Measurements from ENCODE around the gene FH. TPM values are rescaled to one million over a fixed set of nuclear protein-coding genes. Genes with fewer than 3 reads are reported as not detected.

FH gene
- total and polyA plus RNA-seq, 2 experiments from 2014 or later = 56.2 to 69.8 TPM

DNA sequence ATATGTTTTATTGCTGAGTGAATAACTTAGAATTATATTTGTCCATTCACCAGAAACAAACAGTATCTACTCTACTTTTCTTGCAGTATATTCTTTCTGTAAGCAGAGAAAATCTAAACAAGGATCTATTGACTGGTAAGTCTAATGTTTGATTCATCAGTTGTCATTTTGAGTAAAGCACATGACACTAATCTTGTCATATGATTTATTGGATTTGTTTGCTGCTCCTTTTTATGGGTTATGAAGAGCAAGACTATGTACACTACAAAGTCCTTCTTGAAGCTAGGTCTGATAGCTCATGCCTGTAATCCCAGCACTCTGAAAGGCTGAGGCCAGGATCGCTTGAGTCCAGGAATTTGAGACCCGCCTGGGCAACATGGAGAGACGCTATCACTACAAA is 36.0 kb upstream of the FH start (continued):
- TF ChIP-seq, protein P1, sequence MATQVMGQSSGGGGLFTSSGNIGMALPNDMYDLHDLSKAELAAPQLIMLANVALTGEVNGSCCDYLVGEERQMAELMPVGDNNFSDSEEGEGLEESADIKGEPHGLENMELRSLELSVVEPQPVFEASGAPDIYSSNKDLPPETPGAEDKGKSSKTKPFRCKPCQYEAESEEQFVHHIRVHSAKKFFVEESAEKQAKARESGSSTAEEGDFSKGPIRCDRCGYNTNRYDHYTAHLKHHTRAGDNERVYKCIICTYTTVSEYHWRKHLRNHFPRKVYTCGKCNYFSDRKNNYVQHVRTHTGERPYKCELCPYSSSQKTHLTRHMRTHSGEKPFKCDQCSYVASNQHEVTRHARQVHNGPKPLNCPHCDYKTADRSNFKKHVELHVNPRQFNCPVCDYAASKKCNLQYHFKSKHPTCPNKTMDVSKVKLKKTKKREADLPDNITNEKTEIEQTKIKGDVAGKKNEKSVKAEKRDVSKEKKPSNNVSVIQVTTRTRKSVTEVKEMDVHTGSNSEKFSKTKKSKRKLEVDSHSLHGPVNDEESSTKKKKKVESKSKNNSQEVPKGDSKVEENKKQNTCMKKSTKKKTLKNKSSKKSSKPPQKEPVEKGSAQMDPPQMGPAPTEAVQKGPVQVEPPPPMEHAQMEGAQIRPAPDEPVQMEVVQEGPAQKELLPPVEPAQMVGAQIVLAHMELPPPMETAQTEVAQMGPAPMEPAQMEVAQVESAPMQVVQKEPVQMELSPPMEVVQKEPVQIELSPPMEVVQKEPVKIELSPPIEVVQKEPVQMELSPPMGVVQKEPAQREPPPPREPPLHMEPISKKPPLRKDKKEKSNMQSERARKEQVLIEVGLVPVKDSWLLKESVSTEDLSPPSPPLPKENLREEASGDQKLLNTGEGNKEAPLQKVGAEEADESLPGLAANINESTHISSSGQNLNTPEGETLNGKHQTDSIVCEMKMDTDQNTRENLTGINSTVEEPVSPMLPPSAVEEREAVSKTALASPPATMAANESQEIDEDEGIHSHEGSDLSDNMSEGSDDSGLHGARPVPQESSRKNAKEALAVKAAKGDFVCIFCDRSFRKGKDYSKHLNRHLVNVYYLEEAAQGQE (IDR thresholded peaks at IDR 0.05; ENCODE audit: unreplicated experiment) = no peak

DNA sequence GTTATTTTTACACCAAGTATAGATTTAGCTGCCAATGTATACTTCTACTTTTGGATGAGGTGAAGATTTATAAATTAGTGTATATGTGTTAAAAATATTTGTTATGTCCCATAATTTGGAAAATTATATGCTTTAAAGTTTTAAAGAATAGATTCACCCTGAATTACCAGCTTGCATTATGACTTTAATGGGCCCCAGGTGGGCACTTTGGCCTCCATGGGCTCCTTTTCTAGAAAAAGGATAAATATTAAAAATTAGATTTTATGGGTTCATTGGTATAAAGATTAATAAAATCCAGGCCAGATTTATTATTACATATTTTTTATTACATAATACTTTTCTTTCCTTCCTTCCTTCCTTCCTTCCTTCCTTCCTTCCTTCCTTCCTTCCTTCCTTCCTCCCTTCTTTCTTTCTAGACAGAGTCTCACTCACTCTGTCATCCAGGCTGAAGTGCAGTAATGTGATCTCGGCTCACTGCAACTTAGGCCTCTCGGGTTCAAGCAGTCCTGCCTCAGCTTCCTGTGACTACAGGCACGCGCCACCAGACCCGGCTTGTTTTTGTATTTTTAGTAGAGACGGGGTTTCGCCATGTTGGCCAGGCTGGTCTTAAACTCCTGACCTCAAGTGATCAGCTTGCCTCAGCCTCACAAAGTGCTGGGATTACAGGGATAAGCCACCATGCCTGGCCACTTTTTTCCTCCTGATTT is 34.5 kb upstream of the FH start:
- ATAC-seq (no peak), DNase-seq (ENCODE audit: low spot score) (no peak)
- peaks cover 2% of the 10 kb centered on the region for H3K27me3 Mint-ChIP-seq (ENCODE audit: insufficient read depth, low read depth, poor library complexity)
- Histone ChIP-seq H3K4me1 (ENCODE audit: insufficient read depth) (0 out of 2 replicates have a peak, but pooled peaks cover 2% of the 10 kb centered on the region), H3K9me2 (ENCODE audit: insufficient read depth) (no peaks in the 10 kb centered on the region), H3K36me3 (ENCODE audit: insufficient read depth) (no peaks in the 10 kb centered on the region), H2AFZ (no peak overlapping the region), H3F3A (replicated peaks; ENCODE audit: low read depth) (no peaks in the 10 kb centered on the region), H3K4me2 (no peak overlapping the region), H4K20me1 (replicated peaks; ENCODE audit: insufficient read depth) (no peaks in the 10 kb centered on the region), H3K79me2 (replicated peaks; ENCODE audit: insufficient read depth) (no peaks in the 10 kb centered on the region), H3K27me3 (ENCODE audit: insufficient read depth) (no peaks in the 10 kb centered on the region), H3K27ac (ENCODE audit: low read depth) (no peak overlapping the region), H3K4me3 (no peak overlapping the region)
- H3K27ac Mint-ChIP-seq = no peak overlapping the region
- H3K9me3 Mint-ChIP-seq = no peaks in the 10 kb centered on the region
- TF ChIP-seq EZH2 (IDR thresholded peaks at IDR 0.05; ENCODE audit: low read depth, unreplicated experiment) (no peak), JUNB (IDR thresholded peaks at IDR 0.05; ENCODE audit: unreplicated experiment) (no peak), CREB1 (CRISPR knock-in tag; IDR thresholded peaks at IDR 0.05; ENCODE audit: low read depth) (no peak), ZNF114 (CRISPR knock-in tag; IDR thresholded peaks at IDR 0.05) (no peak), STAT1 (IDR thresholded peaks at IDR 0.05; ENCODE audit: unreplicated experiment) (no peak), NANOG (IDR thresholded peaks at IDR 0.05; ENCODE audit: borderline replicate concordance) (no peak), EZH2phosphoT487 (IDR thresholded peaks at IDR 0.05; ENCODE audit: unreplicated experiment) (no peak)
- TF ChIP-seq, protein P1 (IDR thresholded peaks at IDR 0.05; ENCODE audit: unreplicated experiment) = no peak
- TF ChIP-seq, protein P2, sequence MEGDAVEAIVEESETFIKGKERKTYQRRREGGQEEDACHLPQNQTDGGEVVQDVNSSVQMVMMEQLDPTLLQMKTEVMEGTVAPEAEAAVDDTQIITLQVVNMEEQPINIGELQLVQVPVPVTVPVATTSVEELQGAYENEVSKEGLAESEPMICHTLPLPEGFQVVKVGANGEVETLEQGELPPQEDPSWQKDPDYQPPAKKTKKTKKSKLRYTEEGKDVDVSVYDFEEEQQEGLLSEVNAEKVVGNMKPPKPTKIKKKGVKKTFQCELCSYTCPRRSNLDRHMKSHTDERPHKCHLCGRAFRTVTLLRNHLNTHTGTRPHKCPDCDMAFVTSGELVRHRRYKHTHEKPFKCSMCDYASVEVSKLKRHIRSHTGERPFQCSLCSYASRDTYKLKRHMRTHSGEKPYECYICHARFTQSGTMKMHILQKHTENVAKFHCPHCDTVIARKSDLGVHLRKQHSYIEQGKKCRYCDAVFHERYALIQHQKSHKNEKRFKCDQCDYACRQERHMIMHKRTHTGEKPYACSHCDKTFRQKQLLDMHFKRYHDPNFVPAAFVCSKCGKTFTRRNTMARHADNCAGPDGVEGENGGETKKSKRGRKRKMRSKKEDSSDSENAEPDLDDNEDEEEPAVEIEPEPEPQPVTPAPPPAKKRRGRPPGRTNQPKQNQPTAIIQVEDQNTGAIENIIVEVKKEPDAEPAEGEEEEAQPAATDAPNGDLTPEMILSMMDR (conservative IDR thresholded peaks at IDR 0.05; ENCODE audit: low read depth in 2 of 2) = no peak
- TF ChIP-seq, protein P3, sequence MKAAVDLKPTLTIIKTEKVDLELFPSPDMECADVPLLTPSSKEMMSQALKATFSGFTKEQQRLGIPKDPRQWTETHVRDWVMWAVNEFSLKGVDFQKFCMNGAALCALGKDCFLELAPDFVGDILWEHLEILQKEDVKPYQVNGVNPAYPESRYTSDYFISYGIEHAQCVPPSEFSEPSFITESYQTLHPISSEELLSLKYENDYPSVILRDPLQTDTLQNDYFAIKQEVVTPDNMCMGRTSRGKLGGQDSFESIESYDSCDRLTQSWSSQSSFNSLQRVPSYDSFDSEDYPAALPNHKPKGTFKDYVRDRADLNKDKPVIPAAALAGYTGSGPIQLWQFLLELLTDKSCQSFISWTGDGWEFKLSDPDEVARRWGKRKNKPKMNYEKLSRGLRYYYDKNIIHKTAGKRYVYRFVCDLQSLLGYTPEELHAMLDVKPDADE (IDR thresholded peaks at IDR 0.05) = no peak
- no peak overlapping the region for H3K4me3 Mint-ChIP-seq
- H3K4me1 Mint-ChIP-seq = no peaks in the 10 kb centered on the region; the same call in 2 of the 3 replicates
- no peaks in the 10 kb centered on the region for H3K36me3 Mint-ChIP-seq (ENCODE audit: low read depth)
